Right lobe of liver (tissue), 6 donors: ENCODE results near the gene C16orf86. TPM values are rescaled to one million over a fixed set of nuclear protein-coding genes. Genes with fewer than 3 reads are reported as not detected.

Source experiments
- ATAC-seq, 4 donors: fragments of 200-7000 bp; cut with Tn5 transposase; one replicate each; pipeline ENCODE4 v1.9.1; 2020; ENCODE audit warnings: mild to moderate bottlenecking in 4 of 4, moderate library complexity in 4 of 4
- DNase-seq, 3 donors: peaks; one replicate each; pipeline ENCODE4 v3.0.0-alpha.2; 2020
- H3K27ac ChIP-seq, 3 donors: fragments of 200-600 bp; one replicate each; pipeline ENCODE4 v1.8.0; 2022
- H3K27me3 ChIP-seq, 2 donors: fragments of 200-600 bp; one replicate each; pipeline ENCODE4 v1.8.0; 2022
- H3K36me3 ChIP-seq, 4 donors: fragments of 200-600 bp; sonication (generic) in 1 of 4; one replicate each; pipeline versions ENCODE4 v1.5.1 to v1.8.0; 2017 to 2022; ENCODE audit warnings: control low read depth in 1 of 4
- H3K4me1 ChIP-seq, 4 donors: fragments of 200-600 bp; sonication (generic) in 1 of 4; one replicate each; pipeline versions ENCODE4 v1.5.1 to v1.8.0; 2017 to 2022; ENCODE audit warnings: control low read depth in 1 of 4
- H3K4me3 ChIP-seq, 3 donors: fragments of 200-600 bp; one replicate each; pipeline ENCODE4 v1.8.0; 2022
- H3K9me3 ChIP-seq, 4 donors: fragments of 200-600 bp; sonication (generic) in 1 of 4; one replicate each; pipeline versions ENCODE4 v1.5.1 to v1.8.0; 2017 to 2022; ENCODE audit warnings: control low read depth in 1 of 4
- POLR2A ChIP-seq: fragments of 450-650 bp; IDR thresholded peaks from one replicate; pipeline ENCODE4 v1.6.1; 2017; ENCODE audit warnings: antibody characterized with exemption, mild to moderate bottlenecking
- WGBS: methylation state at CpG from one replicate; pipeline ENCODE4 v1.1.6; 2018; ENCODE audit warnings: low coverage, low lambda C conversion rate; ENCODE audit not compliant: insufficient coverage; ENCODE audit errors: missing lambda C conversion rate; 5-methylcytosine and 5-hydroxymethylcytosine counted together
- intact Hi-C, 2 donors: fragments of 100-400 bp; cut with DNase I; formaldehyde crosslinking; loops; one replicate each; pipeline versions ENCODE4 v1.11.2 to v1.14.1; 2022
- total RNA-seq, 6 experiments: library from RNA; depleted of rRNA in 2 of 6; stranded (reverse); fragments of >200 nt in 2 of 6; fragmentation: NEBNext Ultra II Directional in 3 of 6; extraction: Animal tissue kit (Norgen Biotek cat#: 25700) in 3 of 6; gene quantifications; one replicate each; pipeline versions ENCODE4 v1.1.0 to v1.2.4, GENCODE V29; 2016 to 2023
- TF ChIP-seq, protein P1 (sequence below), 4 donors: fragments of 200-600 bp in 3 of 4; fragments of 450-650 bp in 1 of 4; IDR thresholded peaks; one replicate each; pipeline versions ENCODE4 v1.5.1 to v1.8.0; 2016 to 2022; ENCODE audit warnings: antibody characterized with exemption in 4 of 4, mild to moderate bottlenecking in 2 of 4
- donor health status: DM: no; HTN: yes; CAD: no.
- donor health status: DM: no; HTN: no; CAD: no.
- donor health status: DM: no; HTN: no; CAD: no.
- donor health status: DM: no; HTN: yes; CAD: no.
- donor health status: DM: no; HTN: yes; CAD: no.

Gene C16orf86
- total RNA-seq, 6 experiments from 2014 or later, result 1.4 to 4.3 (median 2.5) TPM

DNA sequence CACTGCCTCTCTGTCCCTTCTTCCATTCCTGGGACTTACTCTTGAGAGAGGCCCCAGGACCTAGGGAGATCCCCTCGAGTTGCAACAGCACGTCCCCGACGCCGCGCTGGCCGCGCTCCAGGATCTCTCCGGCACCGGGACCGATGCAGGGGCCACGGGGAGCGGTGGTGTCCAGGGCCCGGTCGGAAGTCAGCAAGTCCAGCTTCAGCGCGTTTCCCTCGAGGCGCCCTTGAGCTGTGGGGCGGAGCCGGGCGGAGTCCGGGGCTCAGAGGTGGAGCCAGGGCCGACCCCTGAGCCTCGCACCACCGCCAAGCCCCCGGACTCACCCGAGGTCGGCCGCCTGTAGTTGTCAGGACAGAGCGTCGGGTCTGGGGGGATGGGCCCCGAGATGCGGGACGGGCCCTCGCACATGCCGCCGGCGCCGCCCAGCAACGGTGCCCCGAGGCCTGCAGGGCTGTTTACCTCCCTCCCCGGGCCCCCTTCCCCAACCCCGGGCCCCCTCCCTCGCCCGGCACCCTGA is 522 bp upstream of the C16orf86 start:
- peak in 2 of 4 donors; percentile 0 to 2 for ATAC-seq
- peak overlapping the region; percentile 88 to 93 (median 91) for H3K27ac ChIP-seq
- 0% methylated on average over 7 of the region's 46 CpGs for WGBS
- H3K9me3 ChIP-seq, result no peaks in the 10 kb centered on the region
- no peak for TF ChIP-seq POLR2A
- TF ChIP-seq, protein P1, sequence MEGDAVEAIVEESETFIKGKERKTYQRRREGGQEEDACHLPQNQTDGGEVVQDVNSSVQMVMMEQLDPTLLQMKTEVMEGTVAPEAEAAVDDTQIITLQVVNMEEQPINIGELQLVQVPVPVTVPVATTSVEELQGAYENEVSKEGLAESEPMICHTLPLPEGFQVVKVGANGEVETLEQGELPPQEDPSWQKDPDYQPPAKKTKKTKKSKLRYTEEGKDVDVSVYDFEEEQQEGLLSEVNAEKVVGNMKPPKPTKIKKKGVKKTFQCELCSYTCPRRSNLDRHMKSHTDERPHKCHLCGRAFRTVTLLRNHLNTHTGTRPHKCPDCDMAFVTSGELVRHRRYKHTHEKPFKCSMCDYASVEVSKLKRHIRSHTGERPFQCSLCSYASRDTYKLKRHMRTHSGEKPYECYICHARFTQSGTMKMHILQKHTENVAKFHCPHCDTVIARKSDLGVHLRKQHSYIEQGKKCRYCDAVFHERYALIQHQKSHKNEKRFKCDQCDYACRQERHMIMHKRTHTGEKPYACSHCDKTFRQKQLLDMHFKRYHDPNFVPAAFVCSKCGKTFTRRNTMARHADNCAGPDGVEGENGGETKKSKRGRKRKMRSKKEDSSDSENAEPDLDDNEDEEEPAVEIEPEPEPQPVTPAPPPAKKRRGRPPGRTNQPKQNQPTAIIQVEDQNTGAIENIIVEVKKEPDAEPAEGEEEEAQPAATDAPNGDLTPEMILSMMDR (IDR thresholded peaks at IDR 0.05), result no peak
- DNase-seq, result peak in 1 of 3 donors; percentile 59
- no peaks in the 10 kb centered on the region for H3K36me3 ChIP-seq
- peaks cover 0 to 30% (median 16%) of the 10 kb centered on the region in 4 donors for H3K4me1 ChIP-seq
- H3K4me3 ChIP-seq, result peak overlapping the region; percentile 69 to 94 (median 84)
- intact Hi-C loops, result no loop called here
- no peaks in the 10 kb centered on the region for H3K27me3 ChIP-seq

DNA sequence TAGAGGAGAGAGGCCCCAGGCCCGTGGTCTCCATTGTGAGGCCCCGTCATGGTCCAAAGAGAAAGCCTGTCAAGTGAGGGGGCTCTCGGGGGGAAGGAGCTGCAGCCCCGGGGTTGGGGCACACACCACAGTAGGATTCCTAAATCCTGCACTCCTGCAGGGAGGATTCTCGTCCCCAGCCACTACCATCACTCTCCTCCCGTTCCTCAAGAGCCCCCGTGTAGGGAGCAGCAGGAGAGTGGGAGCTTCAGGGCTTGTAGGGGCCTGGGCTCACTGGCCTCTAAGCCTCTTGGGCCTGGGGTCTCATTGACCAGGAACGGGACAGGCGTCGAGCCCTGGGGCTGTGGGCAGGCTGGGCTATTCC is 821 bp downstream of the C16orf86 start:
- TF ChIP-seq, protein P1 (IDR thresholded peaks at IDR 0.05), result no peak
- no peak for TF ChIP-seq POLR2A
- Histone ChIP-seq H3K4me1 (peaks cover 0 to 34% (median 17%) of the 10 kb centered on the region in 4 donors), H3K36me3 (no peaks in the 10 kb centered on the region), H3K9me3 (no peaks in the 10 kb centered on the region), H3K27ac (peak overlapping the region; percentile 88 to 93 (median 91)), H3K4me3 (peak overlapping the region; percentile 69 to 94 (median 84)), H3K27me3 (no peaks in the 10 kb centered on the region)
- no peak for ATAC-seq
- 0% methylated on average over 1 of the region's 10 CpGs for WGBS
- intact Hi-C loops, result no loop called here
- DNase-seq, result no peak

DNA sequence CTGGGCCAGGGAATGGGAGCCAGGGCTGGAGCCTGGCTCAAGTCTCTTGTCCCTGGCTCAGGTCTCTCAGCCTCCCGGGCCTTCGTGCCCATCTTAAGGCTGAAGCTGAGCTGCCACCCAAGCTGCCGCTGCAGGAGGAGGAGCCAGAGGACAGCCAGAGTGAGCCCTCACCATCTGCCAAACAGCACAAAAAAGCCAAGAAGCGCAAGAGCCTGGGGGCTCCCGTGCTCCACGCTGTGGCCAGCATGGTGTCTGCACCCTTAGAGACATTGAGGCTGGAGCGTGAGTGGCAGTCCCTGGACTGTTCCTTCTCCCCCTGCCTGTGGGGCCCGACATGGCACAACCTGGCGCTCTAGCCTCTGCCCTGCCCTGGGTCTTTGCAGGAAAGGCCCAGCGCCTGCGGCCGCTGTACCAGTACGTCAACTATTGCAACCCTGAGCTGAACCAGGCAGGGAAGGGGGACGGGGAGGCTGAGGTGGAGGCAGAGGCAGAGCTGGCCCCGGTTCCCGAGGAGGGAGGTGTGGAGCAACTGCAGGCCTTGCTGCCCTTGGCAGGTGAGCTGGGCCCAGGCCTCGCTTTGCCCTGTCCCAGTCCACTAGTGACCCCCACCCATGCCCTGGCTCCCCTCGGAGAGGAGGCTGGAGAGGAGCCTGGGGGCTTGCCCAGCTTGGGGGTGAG is 1.3 kb downstream of the C16orf86 start:
- ATAC-seq (peak; percentile 69 to 84 (median 76)), DNase-seq (peak; percentile 84 to 89 (median 86))
- 5% methylated on average over 4 of the region's 18 CpGs for WGBS
- TF ChIP-seq POLR2A, result no peak
- TF ChIP-seq, protein P1 (IDR thresholded peaks at IDR 0.05), result peak; percentile 78 to 94 (median 80)
- intact Hi-C loops, result no loop called here
- Histone ChIP-seq H3K27ac (peak overlapping the region; percentile 88 to 93 (median 91)), H3K36me3 (no peaks in the 10 kb centered on the region), H3K27me3 (no peaks in the 10 kb centered on the region), H3K4me3 (peak overlapping the region in 2 of 3 donors; percentile 84 to 94), H3K9me3 (no peaks in the 10 kb centered on the region), H3K4me1 (peaks cover 0 to 39% (median 22%) of the 10 kb centered on the region in 4 donors)

DNA sequence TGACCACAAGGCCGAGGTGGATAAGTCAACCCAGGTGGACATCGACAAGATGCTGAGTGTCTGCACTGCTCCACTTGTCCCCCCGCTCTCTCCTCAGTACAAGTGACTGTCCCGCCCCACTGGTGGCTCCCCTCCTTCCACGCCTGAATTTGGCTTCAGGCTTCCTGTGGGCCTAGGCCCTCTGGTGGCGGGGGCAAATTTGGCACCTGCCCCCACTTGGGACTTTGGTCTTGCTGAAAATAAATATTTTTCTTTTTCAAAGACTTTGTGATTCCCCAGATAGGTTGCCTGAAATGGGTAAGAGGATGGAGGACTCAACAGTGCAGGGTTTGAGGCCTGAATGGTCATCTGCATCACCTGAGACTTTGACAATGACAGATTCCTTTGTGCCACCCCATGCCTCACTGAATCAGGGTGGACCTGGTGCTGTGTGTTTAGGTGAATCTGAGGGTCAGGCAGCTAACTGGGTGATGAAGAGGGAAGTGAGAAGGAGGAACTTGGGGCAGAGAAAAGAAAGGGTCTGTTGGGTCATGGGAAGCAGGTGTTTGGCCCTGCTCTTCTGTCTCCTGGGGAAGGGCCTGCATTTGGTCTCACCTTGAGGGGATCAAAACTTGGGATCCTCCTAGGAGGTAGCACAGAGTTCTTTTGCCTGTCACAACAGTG is 2.0 kb downstream of the C16orf86 start:
- intact Hi-C loops, result no loop called here
- no peak overlapping the region for H3K4me3 ChIP-seq
- H3K27me3 ChIP-seq, result no peaks in the 10 kb centered on the region
- ATAC-seq (no peak), DNase-seq (no peak)
- no peaks in the 10 kb centered on the region for H3K9me3 ChIP-seq
- H3K4me1 ChIP-seq, result peaks cover 0 to 43% (median 26%) of the 10 kb centered on the region in 4 donors
- no peaks in the 10 kb centered on the region for H3K36me3 ChIP-seq
- peak overlapping the region in 1 of 3 donors; percentile 91 for H3K27ac ChIP-seq
- TF ChIP-seq, protein P1 (IDR thresholded peaks at IDR 0.05), result peak in 2 of 4 donors; percentile 13 to 17
- TF ChIP-seq POLR2A, result no peak
- 33% methylated on average over 1 of the region's 6 CpGs for WGBS
